EH (cell line): Measurements from ENCODE around the gene ARHGAP11A.
A peak's percentile ranks its signal among the peaks of the same experiment; 100 is the strongest.
"Not testable (repeated sequence)": the region's sequence is repeated elsewhere in the genome, so short reads cannot be mapped to it uniquely, and the experiment has no call there.

ENCODE experiments used
- DNase-seq: peaks from one replicate; pipeline ENCODE4 v3.0.0-alpha.2; 2015; ENCODE audit warnings: low read depth

ARHGAP11A gene

DNA sequence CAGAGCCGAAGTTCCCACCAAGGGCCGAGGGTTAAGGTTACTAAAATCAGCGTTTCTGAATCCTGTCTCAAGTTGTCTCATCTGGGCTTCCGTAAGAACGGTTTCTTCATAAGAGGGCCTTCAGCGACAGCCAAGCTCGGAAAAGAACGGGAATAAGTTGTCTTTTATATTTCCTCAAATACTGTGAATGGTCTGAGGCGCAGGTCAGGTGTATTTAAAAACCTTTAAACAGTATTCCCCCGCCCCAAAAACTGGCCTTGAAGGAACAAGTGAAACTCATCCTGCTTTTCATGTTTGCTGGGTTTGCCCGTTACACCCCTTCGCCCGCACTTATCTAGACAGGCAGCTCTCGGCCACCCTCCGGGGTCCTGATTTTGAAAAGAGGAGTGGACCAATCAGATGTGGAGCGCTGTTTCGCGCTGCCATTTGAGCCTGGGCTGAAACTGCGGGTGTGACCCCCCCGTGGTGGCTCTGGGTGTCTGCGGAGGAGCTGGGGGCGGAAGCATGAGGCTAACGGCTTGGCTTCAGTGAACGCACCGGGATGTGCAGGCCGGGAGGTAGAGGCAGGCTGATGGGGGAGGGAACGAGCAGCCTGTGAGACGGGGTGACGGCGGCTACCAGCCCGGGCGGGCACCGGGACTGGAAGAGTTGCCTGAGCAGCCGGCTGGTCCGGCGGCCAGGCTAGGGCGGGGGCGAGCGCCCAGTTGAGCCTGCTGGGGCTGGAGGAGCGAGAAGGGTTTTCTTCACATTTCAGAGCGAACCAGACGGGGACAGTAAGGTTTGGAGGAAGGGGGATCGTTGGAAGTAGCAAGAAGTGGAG is at the start of gene ARHGAP11A:
TSS of gene ARHGAP11A (plus strand) at position 454 of the 820 bp plus-strand sequence. CDS start 708 bp downstream, outside the sequence.
- DNase-seq = peak; percentile 86

- DNase-seq = not testable (repeated sequence)
Observed at GRCh38 chr15:32568988-32569387, 46.3 kb upstream of the ARHGAP11A start.

DNA sequence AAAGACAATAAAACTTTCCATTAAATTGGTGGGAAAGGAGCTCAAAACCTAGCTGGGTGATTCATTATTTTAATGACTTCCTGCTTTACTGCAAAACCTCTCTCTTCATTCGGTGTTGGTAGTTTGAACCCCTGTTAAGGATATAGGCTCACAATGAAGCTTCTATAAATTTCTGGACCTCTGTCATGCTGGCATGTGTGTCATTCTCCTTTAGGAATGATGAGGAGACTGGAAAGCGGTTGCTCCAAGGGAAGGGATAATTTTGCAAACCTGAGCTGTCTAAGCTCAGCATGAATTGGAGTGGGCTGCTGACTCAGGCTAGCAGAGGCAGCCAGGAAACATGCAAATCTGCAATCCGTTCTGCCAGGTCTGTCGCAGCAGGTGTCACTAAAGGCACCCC is 36.8 kb upstream of the ARHGAP11A start:
- DNase-seq = not testable (repeated sequence)

DNA sequence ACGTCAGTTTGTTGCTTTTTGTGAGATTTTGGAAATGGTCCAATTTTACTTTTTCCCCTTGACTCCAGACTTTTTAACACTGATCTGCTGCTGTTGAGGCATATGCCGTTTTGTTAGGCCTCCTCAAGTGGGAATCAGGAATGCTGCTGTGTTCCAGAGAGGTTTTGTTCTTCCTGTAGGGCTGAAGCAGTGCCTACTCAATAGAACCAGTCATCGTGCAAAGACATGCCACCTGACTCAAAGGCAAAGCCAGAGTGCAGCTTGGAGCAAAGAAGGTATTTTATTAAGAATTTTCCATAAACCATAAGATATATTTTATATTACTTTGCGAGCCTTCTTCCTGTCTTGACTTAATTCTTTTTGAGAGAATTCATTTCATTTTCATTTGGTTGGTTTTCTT is 29.5 kb upstream of the ARHGAP11A start:
- DNase-seq = not testable (repeated sequence)

- DNase-seq = not testable (repeated sequence)
Observed at GRCh38 chr15:32593151-32593550, 22.2 kb upstream of the ARHGAP11A start, which contains the start of gene GOLGA8N. GOLGA8N (plus strand) TSS chr15:32593456.

- not testable (repeated sequence) for DNase-seq
Observed at GRCh38 chr15:32609518-32609917, 5.8 kb upstream of the ARHGAP11A start.

DNA sequence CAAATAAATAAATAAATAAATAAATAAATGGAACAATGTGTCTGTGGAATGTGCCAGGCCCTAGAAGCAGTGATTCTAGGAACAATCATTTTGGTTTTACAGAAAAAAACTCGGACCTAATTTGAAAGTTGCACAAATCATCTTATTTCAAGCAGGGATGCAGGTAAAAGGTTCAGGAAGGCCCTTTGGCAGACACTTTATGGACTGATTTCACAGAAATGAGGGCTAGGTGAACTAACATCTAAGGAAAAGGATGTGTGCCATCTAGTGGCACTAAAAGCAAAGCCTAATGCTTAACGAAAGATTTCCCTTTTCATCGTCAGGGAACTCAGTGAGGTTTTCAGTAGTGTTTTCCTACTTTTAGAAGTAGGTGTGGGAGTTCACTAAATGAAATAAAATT is 4.6 kb upstream of the ARHGAP11A start:
- peak; percentile 55 for DNase-seq

GRCh38 chr15:32614712-32615050 is 623 bp upstream of the ARHGAP11A start:
- DNase-seq = not testable (repeated sequence)

- peak; percentile 33 for DNase-seq
Observed at GRCh38 chr15:32615871-32616426, 645 bp downstream of the ARHGAP11A start.

DNA sequence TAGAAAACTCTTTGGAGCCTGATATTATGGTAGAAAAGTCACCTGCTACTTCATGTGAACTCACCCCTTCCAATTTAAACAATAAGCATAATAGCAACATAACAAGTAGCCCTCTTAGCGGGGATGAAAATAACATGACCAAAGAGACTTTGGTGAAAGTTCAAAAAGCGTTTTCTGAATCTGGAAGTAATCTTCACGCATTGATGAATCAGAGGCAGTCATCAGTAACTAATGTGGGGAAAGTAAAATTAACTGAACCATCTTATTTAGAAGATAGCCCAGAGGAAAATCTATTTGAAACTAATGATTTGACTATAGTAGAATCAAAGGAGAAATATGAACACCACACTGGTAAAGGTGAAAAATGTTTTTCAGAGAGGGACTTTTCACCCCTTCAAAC is 21.1 kb downstream of the ARHGAP11A start:
- DNase-seq = no peak

DNA sequence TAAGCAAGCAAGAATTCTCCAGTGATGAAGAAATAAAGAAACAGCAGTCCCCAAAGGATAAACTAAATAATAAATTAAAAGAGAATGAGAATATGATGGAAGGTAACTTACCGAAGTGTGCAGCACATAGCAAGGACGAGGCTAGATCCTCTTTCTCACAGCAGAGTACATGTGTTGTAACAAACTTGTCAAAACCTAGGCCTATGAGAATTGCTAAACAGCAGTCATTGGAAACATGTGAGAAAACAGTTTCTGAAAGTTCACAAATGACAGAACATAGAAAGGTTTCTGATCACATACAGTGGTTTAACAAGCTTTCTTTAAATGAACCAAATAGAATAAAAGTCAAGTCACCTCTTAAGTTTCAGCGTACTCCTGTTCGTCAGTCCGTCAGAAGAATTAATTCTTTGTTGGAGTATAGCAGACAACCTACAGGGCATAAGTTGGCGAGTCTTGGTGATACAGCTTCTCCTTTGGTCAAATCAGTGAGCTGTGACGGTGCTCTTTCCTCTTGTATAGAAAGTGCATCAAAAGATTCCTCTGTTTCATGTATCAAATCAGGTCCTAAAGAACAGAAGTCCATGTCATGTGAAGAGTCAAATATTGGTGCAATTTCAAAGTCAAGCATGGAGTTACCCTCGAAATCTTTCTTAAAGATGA is 21.7 kb downstream of the ARHGAP11A start:
- DNase-seq = no peak

DNA sequence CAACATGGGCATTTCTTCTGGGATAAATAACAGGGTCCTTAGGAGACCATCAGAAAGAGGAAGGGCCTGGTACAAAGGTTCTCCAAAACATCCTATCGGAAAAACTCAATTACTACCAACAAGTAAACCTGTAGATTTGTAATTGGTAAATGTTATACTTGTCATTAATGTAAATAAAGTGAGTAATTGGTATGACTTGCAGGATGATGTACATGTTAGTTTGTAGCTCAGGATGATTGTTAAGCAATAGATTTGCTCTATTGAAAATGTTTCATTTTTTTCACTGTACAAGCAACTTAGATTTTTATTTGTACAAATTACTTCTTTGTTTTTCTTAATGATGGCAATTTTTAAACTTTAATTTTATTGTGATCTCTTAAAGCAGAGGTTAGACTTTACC is 22.4 kb downstream of the ARHGAP11A start:
- DNase-seq = no peak

DNA sequence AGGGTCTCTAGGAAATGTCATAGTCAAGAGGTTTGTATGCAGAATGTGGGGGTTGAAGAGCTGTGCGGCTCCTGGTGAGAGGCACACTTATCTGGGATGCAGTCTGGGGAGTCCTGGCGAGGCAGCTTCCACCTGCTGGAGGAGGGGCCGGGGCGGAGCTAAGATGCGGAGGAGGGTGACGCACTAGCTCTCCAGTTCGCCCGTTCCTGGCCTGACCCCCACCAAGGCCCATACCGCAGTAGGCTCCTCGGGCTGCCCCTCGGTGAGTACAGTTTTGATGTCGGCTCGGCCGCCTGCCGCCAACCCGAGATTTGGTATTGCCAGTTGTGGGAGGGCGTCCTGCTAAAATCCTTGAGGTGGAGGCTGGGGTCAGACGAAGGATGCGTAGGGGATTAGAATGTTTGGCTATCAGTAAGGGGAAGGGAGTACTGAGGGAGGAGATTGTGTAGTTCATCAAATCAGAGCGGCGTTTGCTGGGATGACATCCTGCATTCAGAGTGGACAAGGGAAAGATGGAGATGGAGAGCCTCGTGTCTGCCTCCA is 26.3 kb downstream of the ARHGAP11A start, which contains the start of gene SCG5:
TSS of gene SCG5 (plus strand) at position 194 of the 543 bp plus-strand sequence. CDS start 1,883 bp downstream, outside the sequence.
- DNase-seq = peak; percentile 25

- peak; percentile 35 for DNase-seq
Observed at GRCh38 chr15:32642667-32643435, 27.5 kb downstream of the ARHGAP11A start.

GRCh38 chr15:32643907-32644445 is 28.7 kb downstream of the ARHGAP11A start:
- DNase-seq = peak; percentile 71

- no peak for DNase-seq
Observed at GRCh38 chr15:32646291-32646690, 31.0 kb downstream of the ARHGAP11A start.

- DNase-seq = peak; percentile 56
Observed at GRCh38 chr15:32649342-32649741, 34.0 kb downstream of the ARHGAP11A start.

GRCh38 chr15:32651229-32651837 is 36.0 kb downstream of the ARHGAP11A start:
- peak; percentile 84 for DNase-seq

- DNase-seq = no peak
Observed at GRCh38 chr15:32652178-32652577, 36.9 kb downstream of the ARHGAP11A start.

- no peak for DNase-seq
Observed at GRCh38 chr15:32656091-32656490, 40.8 kb downstream of the ARHGAP11A start.

DNA sequence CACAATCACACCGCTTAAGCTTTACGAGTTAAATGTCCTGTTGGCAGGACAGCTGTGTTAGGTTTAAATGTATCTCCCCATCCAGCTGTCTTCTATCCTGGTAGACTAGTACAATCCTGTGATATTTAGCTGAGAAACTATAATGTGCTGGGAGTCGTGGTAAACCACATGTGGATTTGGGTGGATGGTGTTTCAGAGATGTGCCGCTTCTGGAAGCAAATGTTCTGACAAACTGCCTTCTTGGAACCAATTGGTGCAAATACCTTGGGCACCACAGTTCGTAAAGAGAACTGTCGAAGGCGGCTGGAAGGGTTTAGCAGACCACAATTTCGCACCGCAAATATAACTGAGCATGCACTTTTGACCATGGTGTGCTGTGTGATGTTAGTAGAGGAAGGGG is 41.2 kb downstream of the ARHGAP11A start:
- no peak for DNase-seq
